ENCODE data around the gene RAD18. TPM values are rescaled to one million over a fixed set of nuclear protein-coding genes. Genes with fewer than 3 reads are reported as not detected.

The RAD18 gene
- total RNA-seq, 2 experiments from 2014 or later = 30.9 to 31.1 TPM

GRCh38 chr3:8888301-8888915 is 74.9 kb downstream of the RAD18 start:
- POLR2A ChIA-PET = no interaction called here
- no peaks in the 10 kb centered on the region for H3K9me3 Mint-ChIP-seq
- H3K36me3 Mint-ChIP-seq = peaks cover 38% of the 10 kb centered on the region
- no peak overlapping the region for H3K27ac Mint-ChIP-seq
- no peak for DNase-seq
- H3K27me3 Mint-ChIP-seq = no peaks in the 10 kb centered on the region
- H3K4me3 Mint-ChIP-seq = no peak overlapping the region
- H3K4me1 Mint-ChIP-seq = no peaks in the 10 kb centered on the region
- no peak for ATAC-seq (ENCODE audit: low read depth)

- Mint-ChIP-seq H3K4me1 (no peaks in the 10 kb centered on the region), H3K36me3 (peaks cover 41% of the 10 kb centered on the region), H3K9me3 (no peaks in the 10 kb centered on the region), H3K27ac (no peak overlapping the region), H3K4me3 (no peak overlapping the region), H3K27me3 (no peaks in the 10 kb centered on the region)
- POLR2A ChIA-PET = no interaction called here
- no peak for DNase-seq
- no peak for ATAC-seq (ENCODE audit: low read depth)
Observed at GRCh38 chr3:8887435-8888300, 75.6 kb downstream of the RAD18 start.

GRCh38 chr3:8886546-8886945 is 76.7 kb downstream of the RAD18 start:
- H3K27me3 Mint-ChIP-seq = no peaks in the 10 kb centered on the region
- POLR2A ChIA-PET = no interaction called here
- ATAC-seq (ENCODE audit: low read depth) = no peak
- H3K36me3 Mint-ChIP-seq = peaks cover 49% of the 10 kb centered on the region
- H3K4me1 Mint-ChIP-seq = no peaks in the 10 kb centered on the region
- no peak overlapping the region for H3K27ac Mint-ChIP-seq
- DNase-seq = no peak
- H3K9me3 Mint-ChIP-seq = no peaks in the 10 kb centered on the region
- no peak overlapping the region for H3K4me3 Mint-ChIP-seq

- H3K36me3 Mint-ChIP-seq = peaks cover 54% of the 10 kb centered on the region
- no peak for ATAC-seq (ENCODE audit: low read depth)
- H3K4me1 Mint-ChIP-seq = no peaks in the 10 kb centered on the region
- POLR2A ChIA-PET = no interaction called here
- no peak overlapping the region for H3K27ac Mint-ChIP-seq
- no peak for DNase-seq
- no peak overlapping the region for H3K4me3 Mint-ChIP-seq
- H3K27me3 Mint-ChIP-seq = no peaks in the 10 kb centered on the region
- no peaks in the 10 kb centered on the region for H3K9me3 Mint-ChIP-seq
Observed at GRCh38 chr3:8885536-8886316, 77.5 kb downstream of the RAD18 start.

- Mint-ChIP-seq H3K4me1 (no peaks in the 10 kb centered on the region), H3K27me3 (no peaks in the 10 kb centered on the region), H3K4me3 (no peak overlapping the region), H3K9me3 (no peaks in the 10 kb centered on the region), H3K36me3 (peaks cover 54% of the 10 kb centered on the region), H3K27ac (no peak overlapping the region)
- DNase-seq (no peak), ATAC-seq (ENCODE audit: low read depth) (no peak)
- POLR2A ChIA-PET = no interaction called here
Observed at GRCh38 chr3:8884630-8885290, 78.5 kb downstream of the RAD18 start.

- Mint-ChIP-seq H3K27me3 (no peaks in the 10 kb centered on the region), H3K9me3 (no peaks in the 10 kb centered on the region), H3K36me3 (peaks cover 53% of the 10 kb centered on the region), H3K4me3 (no peak overlapping the region), H3K4me1 (no peaks in the 10 kb centered on the region), H3K27ac (no peak overlapping the region)
- ATAC-seq (ENCODE audit: low read depth) = no peak
- POLR2A ChIA-PET = no interaction called here
- no peak for DNase-seq
Observed at GRCh38 chr3:8882642-8883041, 80.6 kb downstream of the RAD18 start.

GRCh38 chr3:8882171-8882593 is 81.1 kb downstream of the RAD18 start:
- Mint-ChIP-seq H3K36me3 (peaks cover 56% of the 10 kb centered on the region), H3K4me3 (no peak overlapping the region), H3K27ac (no peak overlapping the region), H3K27me3 (no peaks in the 10 kb centered on the region), H3K9me3 (no peaks in the 10 kb centered on the region), H3K4me1 (no peaks in the 10 kb centered on the region)
- ATAC-seq (ENCODE audit: low read depth) (no peak), DNase-seq (no peak)
- POLR2A ChIA-PET = no interaction called here

GRCh38 chr3:8879347-8879944 is 83.8 kb downstream of the RAD18 start:
- no peak overlapping the region for H3K4me3 Mint-ChIP-seq
- H3K27me3 Mint-ChIP-seq = no peaks in the 10 kb centered on the region
- H3K9me3 Mint-ChIP-seq = no peaks in the 10 kb centered on the region
- H3K27ac Mint-ChIP-seq = no peak overlapping the region
- H3K36me3 Mint-ChIP-seq = peaks cover 45% of the 10 kb centered on the region
- no peaks in the 10 kb centered on the region for H3K4me1 Mint-ChIP-seq
- no peak for ATAC-seq (ENCODE audit: low read depth)
- POLR2A ChIA-PET = no interaction called here
- DNase-seq = no peak

- ATAC-seq (ENCODE audit: low read depth) (no peak), DNase-seq (no peak)
- Mint-ChIP-seq H3K27me3 (no peaks in the 10 kb centered on the region), H3K4me1 (no peaks in the 10 kb centered on the region), H3K27ac (no peak overlapping the region), H3K9me3 (peaks cover under 1% of the 10 kb centered on the region), H3K4me3 (no peak overlapping the region), H3K36me3 (peaks cover 22% of the 10 kb centered on the region)
- POLR2A ChIA-PET = no interaction called here
Observed at GRCh38 chr3:8875836-8876235, 87.4 kb downstream of the RAD18 start.

- no peaks in the 10 kb centered on the region for H3K4me1 Mint-ChIP-seq
Observed at GRCh38 chr3:8873740-8874139, 89.5 kb downstream of the RAD18 start.

GRCh38 chr3:8872261-8872660 is 91.0 kb downstream of the RAD18 start:
- Mint-ChIP-seq H3K27me3 (no peaks in the 10 kb centered on the region), H3K27ac (no peak overlapping the region), H3K36me3 (peaks cover 15% of the 10 kb centered on the region), H3K4me3 (no peak overlapping the region), H3K4me1 (no peaks in the 10 kb centered on the region), H3K9me3 (peaks cover 1% of the 10 kb centered on the region)
- DNase-seq = no peak
- POLR2A ChIA-PET = no interaction called here
- ATAC-seq (ENCODE audit: low read depth) = no peak

More at GRCh38 chr3:8873740-8874139, 89.5 kb downstream of the RAD18 start:
- no peak overlapping the region for H3K27ac Mint-ChIP-seq
- H3K4me3 Mint-ChIP-seq = no peak overlapping the region
- DNase-seq (no peak), ATAC-seq (ENCODE audit: low read depth) (no peak)
- peaks cover 1% of the 10 kb centered on the region for H3K9me3 Mint-ChIP-seq
- no peaks in the 10 kb centered on the region for H3K27me3 Mint-ChIP-seq
- peaks cover 23% of the 10 kb centered on the region for H3K36me3 Mint-ChIP-seq
- POLR2A ChIA-PET = no interaction called here

- no peak for ATAC-seq (ENCODE audit: low read depth)
- POLR2A ChIA-PET = no interaction called here
- Mint-ChIP-seq H3K27ac (no peak overlapping the region), H3K4me1 (no peaks in the 10 kb centered on the region), H3K4me3 (no peak overlapping the region), H3K27me3 (no peaks in the 10 kb centered on the region), H3K9me3 (peaks cover 1% of the 10 kb centered on the region), H3K36me3 (peaks cover 10% of the 10 kb centered on the region)
- DNase-seq = no peak
Observed at GRCh38 chr3:8871306-8871705, 92.0 kb downstream of the RAD18 start.

GRCh38 chr3:8870134-8870533 is 93.1 kb downstream of the RAD18 start:
- POLR2A ChIA-PET = no interaction called here
- Mint-ChIP-seq H3K27ac (no peak overlapping the region), H3K36me3 (peaks cover 10% of the 10 kb centered on the region), H3K4me3 (no peak overlapping the region), H3K27me3 (no peaks in the 10 kb centered on the region), H3K9me3 (peaks cover 1% of the 10 kb centered on the region), H3K4me1 (no peaks in the 10 kb centered on the region)
- DNase-seq (no peak), ATAC-seq (ENCODE audit: low read depth) (no peak)

Data from activated naive CD8-positive, alpha-beta T cell treated with anti-CD3 and anti-CD28 coated beads, Interleukin-2, amount 10 ng/mL, durations not matched to agents 7 days and 5 days (primary cell).